GM12891 (cell line): ENCODE measurements around the gene BHMT2.

Experiments
- POLR2A ChIP-seq: IDR thresholded peaks from 2 replicates; pipeline ENCODE4 v1.6.1; 2011; ENCODE audit warnings: low read depth, low read length, control low read depth
- POLR2AphosphoS5 ChIP-seq: IDR thresholded peaks from 2 replicates; pipeline ENCODE4 v1.6.1; 2011; ENCODE audit warnings: low read depth, low read length, control low read depth
- SPI1 ChIP-seq: IDR thresholded peaks from 2 replicates; pipeline ENCODE4 v1.6.1; 2011; ENCODE audit warnings: low read depth, low read length, control low read depth
- TAF1 ChIP-seq: IDR thresholded peaks from 2 replicates; pipeline ENCODE4 v1.6.1; 2011; ENCODE audit warnings: low read depth, low read length, control low read depth

- TF ChIP-seq POLR2A (no peak), POLR2AphosphoS5 (no peak), TAF1 (no peak), SPI1 (no peak)
These were observed 34.3 kb upstream of the BHMT2 start for GRCh38 chr5:79035237-79035636.
